ENCODE data around the gene SLC4A3.
A peak's percentile ranks its signal among the peaks of the same experiment; 100 is the strongest.

SLC4A3 gene

DNA sequence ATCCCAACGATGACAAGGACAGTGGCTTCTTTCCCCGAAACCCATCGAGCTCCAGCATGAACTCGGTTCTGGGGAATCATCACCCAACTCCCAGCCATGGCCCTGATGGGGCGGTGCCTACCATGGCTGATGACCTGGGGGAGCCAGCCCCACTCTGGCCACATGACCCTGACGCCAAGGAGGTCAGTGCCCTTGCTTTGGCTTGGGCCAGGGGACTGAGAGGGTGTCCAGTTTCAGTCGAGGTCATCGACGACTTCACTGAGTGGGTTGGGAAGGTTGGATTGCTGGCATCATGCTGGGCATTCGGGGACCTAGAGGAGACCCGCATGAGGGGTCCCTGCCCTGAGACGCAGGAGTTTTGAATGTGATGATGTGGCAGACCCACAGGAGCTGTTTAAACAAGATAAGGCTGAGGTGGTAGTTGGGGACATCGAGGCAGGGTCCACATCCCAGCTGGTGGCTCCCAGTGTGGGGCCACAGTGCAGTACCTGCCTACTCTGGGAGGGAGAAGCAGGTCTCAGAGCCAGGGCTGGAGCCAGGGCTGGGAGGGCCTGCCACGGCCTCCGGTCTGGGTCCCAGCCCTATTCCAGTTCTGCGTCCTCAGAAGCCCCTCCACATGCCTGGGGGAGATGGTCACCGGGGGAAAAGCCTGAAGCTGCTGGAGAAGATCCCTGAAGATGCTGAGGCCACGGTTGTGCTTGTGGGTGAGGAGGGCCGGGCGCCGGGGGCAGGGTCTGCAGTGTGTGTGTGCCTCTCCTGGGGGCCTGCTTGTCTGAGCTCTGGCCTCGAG lies 6.0 kb downstream of the SLC4A3 start:
- peaks cover 32% of the 10 kb centered on the region for H3K27me3 Mint-ChIP-seq
- no peaks in the 10 kb centered on the region for H3K9me3 Mint-ChIP-seq
- no peak overlapping the region for H3K4me3 Mint-ChIP-seq
- DNase-seq: no peak
- H3K27ac Mint-ChIP-seq: no peak overlapping the region
- H3K4me1 Mint-ChIP-seq (ENCODE audit: low read depth): peaks cover 5% of the 10 kb centered on the region
- no peaks in the 10 kb centered on the region for H3K36me3 Mint-ChIP-seq (ENCODE audit: low read depth)

DNA sequence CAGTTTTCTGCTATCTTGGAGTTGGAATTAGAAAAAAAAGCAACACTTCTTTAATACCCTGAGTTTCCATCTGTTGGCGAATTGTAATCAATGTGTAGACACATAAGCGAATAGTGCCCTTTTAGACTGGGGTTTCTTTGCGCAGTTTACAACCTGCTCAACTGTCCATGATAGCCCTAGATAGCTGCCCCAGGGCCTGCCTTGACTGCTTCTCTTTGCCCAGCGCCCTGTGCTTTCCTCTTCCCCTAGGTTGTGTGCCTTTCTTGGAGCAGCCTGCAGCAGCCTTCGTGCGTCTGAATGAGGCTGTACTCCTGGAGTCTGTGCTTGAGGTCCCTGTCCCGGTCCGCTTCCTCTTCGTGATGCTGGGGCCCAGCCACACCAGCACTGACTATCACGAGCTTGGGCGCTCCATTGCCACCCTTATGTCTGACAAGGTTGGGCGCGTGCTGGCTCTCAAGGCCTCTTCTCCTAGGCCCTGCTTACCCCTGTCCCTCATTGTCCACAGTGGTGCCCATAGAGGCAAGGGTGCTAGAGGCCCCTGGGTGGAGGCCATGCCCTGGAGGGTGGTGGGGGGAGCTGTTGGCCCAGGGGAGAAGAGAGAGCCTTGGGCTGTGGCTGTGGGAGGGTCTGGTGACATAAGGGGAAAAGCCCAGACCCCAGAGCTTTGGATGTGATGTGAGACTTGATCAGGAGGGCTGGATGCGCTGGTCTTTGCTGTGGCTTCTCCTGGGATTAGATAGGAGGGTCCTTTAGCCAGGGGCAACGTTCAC lies 6.9 kb downstream of the SLC4A3 start:
- Mint-ChIP-seq H3K27ac (no peak overlapping the region), H3K36me3 (ENCODE audit: low read depth) (no peaks in the 10 kb centered on the region), H3K27me3 (peaks cover 30% of the 10 kb centered on the region), H3K4me3 (no peak overlapping the region), H3K4me1 (ENCODE audit: low read depth) (peaks cover 5% of the 10 kb centered on the region), H3K9me3 (no peaks in the 10 kb centered on the region)
- no peak for DNase-seq

DNA sequence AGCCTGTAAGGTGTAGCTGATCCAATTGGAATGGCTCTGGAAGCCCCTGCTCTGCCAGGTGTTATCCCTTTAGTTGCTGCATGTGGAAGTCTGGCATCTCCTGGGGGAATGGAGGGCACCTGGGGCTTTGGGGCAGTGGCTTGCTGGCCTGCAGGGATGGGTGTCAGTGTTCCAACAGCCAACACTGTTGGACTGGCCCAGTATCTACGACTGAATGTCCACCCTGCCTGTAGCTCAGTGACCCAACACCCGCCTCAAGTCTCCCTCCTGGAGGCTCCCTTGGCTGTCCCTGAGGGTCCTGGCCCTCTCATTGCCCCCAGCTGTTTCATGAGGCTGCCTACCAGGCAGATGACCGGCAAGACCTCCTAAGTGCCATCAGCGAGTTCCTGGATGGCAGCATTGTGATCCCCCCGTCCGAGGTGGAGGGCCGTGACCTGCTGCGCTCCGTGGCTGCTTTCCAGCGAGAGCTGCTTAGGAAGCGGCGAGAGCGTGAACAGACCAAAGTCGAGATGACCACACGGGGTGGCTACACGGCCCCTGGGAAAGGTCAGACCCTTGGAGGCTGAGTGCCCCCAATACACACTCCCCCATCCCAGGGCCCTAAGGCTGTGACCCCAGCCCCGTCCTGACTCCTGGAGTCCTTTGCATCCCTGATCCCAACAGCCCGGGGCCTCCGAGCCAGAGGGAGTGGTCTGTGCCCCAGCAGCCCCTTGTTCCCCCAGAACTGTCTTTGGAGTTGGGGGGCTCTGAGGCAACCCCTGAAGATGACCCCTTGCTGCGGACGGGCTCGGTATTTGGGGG lies 7.7 kb downstream of the SLC4A3 start:
- Mint-ChIP-seq H3K27ac (no peak overlapping the region), H3K4me3 (no peak overlapping the region), H3K4me1 (ENCODE audit: low read depth) (peaks cover 5% of the 10 kb centered on the region), H3K9me3 (no peaks in the 10 kb centered on the region), H3K27me3 (peaks cover 30% of the 10 kb centered on the region), H3K36me3 (ENCODE audit: low read depth) (no peaks in the 10 kb centered on the region)
- no peak for DNase-seq

DNA sequence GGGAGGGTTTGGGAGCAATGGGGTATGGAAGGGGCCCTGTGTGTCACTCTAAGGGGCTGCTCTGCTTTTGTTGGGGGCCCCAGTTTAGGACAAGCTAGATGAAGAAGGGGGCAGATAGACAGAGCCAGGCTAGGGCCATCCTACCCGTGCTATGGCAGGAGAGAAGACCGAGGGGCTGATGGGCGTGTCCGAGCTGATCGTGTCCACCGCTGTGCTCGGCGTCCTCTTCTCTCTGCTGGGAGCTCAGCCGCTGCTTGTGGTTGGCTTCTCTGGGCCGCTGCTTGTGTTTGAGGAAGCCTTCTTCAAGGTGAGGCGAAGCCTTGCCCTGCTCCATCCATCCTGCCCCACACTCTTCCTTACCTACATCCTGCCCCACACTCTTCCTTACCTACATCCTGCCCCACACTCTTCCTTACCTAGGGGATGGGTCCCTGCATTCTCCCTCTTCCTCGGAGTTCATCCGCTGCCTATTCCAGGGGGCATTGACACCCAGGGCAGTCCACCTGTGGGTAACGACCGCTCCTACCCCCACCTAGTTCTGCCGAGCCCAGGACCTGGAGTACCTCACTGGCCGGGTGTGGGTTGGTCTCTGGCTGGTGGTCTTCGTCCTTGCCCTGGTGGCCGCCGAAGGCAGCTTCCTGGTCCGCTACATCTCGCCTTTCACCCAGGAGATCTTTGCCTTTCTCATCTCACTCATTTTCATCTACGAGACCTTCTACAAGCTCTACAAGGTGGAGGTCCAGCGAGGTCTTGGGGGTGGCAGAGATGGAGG lies 8.9 kb downstream of the SLC4A3 start:
- Mint-ChIP-seq H3K9me3 (no peaks in the 10 kb centered on the region), H3K27ac (no peak overlapping the region), H3K27me3 (peaks cover 29% of the 10 kb centered on the region), H3K4me3 (no peak overlapping the region), H3K36me3 (ENCODE audit: low read depth) (no peaks in the 10 kb centered on the region), H3K4me1 (ENCODE audit: low read depth) (peaks cover 1% of the 10 kb centered on the region)
- no peak for DNase-seq

DNA sequence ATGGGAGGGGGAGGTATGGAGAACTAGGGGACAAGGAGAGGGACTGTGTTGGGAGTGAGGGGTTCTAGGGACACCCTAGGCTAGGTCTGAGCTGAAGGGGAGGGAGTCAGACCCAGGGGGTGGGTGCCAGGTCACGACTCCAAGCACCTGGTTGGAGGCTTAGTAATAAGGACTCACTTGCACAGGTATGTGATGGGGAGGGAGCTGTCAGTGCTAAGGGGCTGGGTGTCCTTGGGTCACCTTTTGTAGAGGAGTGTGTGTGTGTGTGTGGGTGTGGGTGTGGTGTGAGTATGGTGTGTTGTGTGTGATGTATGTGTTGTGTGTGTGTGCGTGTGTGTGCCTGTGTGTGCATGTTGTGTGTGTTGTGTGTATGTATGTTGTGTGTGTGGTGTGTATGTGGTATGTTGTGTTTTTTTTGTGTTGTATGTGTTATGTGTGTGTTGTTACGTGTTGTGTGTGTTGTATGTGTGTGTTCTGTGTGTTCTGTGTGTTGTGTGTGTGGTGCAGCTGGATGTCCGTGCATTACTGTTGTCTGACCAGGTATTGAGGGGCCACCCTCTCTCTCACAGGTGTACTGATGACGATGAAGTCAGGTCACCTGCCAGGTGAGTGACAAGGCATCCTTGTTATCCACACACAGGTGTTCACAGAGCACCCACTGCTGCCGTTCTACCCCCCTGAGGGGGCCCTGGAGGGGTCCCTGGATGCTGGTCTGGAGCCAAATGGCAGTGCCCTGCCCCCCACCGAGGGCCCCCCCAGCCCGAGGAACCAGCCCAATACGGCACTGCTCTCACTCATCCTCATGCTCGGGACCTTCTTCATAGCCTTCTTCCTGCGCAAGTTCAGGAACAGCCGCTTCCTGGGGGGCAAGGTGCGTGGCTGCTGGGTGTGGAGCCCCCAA lies 9.8 kb downstream of the SLC4A3 start:
- Mint-ChIP-seq H3K36me3 (ENCODE audit: low read depth) (no peaks in the 10 kb centered on the region), H3K4me3 (no peak overlapping the region), H3K27me3 (peaks cover 24% of the 10 kb centered on the region), H3K9me3 (no peaks in the 10 kb centered on the region), H3K27ac (no peak overlapping the region), H3K4me1 (ENCODE audit: low read depth) (no peaks in the 10 kb centered on the region)
- no peak for DNase-seq

DNA sequence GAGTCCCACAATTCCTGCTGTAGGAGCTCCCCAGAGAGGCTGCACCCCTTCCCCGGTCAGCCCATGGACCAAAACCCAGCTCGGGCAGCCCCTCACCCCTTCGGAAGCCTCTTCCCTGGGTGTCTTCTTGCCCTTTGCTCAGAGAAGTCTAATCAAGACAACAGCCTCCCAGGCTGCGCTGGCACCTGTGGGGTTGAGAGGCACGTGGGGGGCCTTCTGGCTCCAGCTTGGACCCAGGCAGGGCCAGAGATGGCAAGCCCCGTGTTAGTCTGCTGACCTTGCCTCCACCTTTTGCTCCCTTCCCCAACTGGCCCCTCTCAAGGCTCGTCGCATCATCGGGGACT lies 10.4 kb downstream of the SLC4A3 start:
- H3K27me3 Mint-ChIP-seq: peaks cover 30% of the 10 kb centered on the region
- no peaks in the 10 kb centered on the region for H3K9me3 Mint-ChIP-seq
- H3K4me3 Mint-ChIP-seq: no peak overlapping the region
- no peak overlapping the region for H3K27ac Mint-ChIP-seq
- DNase-seq: no peak
- no peaks in the 10 kb centered on the region for H3K36me3 Mint-ChIP-seq (ENCODE audit: low read depth)
- H3K4me1 Mint-ChIP-seq (ENCODE audit: low read depth): peaks cover 6% of the 10 kb centered on the region

DNA sequence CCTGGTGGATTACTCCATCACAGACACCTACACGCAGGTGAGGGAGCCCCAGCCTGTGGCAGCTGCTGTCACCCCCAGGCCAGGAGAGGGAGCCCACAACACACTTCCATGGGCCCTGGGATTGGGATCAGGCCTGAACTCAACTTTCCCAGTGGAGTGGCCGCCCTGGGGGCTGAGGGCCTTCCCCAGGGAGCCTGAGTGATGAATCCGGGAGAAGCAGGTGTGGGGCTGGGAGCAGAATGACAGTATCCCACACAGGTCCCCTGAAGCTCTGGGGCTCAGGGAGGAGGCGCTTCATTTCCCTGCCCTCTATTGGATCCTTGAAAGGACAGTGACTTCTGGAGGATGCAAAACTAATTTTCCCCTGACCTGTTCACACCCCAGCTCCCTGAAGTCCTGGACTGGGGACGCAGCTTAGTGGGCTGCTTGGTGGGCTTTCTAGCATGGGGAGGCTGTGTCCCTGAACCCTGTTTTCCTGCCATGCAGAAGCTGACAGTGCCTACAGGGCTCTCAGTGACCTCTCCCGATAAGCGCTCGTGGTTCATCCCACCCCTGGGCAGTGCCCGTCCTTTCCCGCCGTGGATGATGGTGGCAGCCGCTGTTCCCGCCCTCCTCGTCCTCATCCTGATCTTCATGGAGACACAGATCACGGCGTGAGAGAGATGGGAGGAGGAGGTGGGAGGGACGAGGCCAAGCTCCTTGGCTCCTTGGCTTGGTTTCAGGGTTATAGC lies 11.0 kb downstream of the SLC4A3 start:
- peaks cover 34% of the 10 kb centered on the region for H3K27me3 Mint-ChIP-seq
- no peaks in the 10 kb centered on the region for H3K36me3 Mint-ChIP-seq (ENCODE audit: low read depth)
- peaks cover 6% of the 10 kb centered on the region for H3K4me1 Mint-ChIP-seq (ENCODE audit: low read depth)
- H3K4me3 Mint-ChIP-seq: no peak overlapping the region
- no peak for DNase-seq
- no peak overlapping the region for H3K27ac Mint-ChIP-seq
- H3K9me3 Mint-ChIP-seq: no peaks in the 10 kb centered on the region

DNA sequence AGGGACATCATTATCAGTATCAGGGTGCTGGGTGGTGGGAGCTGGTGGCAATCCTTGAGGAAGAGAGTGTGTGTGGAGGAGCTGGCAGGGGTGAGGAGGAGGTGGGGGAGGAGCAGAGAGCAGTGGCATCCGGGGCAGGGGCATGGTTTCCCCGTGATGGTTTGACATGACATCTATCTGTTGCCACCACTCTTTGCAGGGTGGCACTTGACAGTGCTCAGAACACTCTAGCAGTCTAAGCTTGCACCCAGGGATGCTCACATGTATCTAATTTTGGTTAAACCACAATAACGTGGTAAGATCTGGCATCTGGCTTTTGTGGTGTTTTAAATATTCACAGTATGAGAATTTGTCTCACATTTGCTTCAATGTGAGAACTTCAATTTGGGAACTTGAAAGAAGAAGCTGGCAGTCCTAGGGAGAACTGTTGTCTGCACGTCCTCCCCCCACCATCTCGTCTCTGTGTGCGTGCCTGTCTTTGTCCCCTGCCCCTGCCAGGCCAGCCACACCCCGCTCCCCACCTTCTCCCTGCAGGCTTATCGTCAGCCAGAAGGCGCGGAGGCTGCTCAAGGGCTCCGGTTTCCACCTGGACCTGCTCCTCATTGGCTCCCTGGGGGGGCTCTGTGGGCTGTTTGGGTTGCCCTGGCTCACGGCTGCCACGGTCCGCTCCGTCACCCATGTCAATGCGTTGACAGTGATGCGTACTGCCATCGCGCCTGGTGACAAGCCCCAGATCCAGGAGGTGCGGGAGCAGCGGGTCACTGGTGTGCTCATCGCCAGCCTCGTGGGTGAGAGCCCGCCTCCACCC lies 11.7 kb downstream of the SLC4A3 start:
- H3K4me3 Mint-ChIP-seq: no peak overlapping the region

DNA sequence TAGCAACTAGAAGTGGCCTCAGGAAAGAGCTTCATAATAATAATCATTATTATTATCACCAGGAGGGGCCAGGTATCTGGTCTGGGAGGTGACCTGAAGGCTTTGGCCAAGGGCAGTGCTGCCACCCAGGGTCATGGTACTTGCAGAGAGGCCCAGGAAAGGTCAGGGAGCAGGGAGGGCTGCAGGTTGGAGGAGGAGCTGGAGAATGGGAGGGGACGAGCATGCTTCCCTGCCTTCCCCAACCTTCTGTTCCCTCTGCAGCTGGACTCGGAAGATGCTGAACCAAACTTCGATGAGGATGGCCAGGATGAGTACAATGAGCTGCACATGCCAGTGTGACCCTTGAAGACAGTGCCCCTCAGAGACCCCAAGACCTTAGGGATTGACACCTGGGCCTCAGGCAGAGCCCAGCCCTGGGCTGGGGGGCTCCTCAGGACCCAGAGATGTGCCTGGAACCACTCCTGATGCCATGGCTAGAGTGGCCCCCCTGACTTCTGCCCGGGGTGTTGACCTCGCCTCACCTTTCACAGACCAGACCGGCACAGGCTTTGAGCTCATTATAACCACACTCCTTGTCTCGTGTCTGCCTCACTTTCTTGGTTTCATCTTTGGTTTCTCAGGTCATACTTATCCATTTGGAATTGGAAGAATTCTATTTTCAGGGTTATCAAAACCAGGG lies 14.1 kb downstream of the SLC4A3 start:
- H3K36me3 Mint-ChIP-seq (ENCODE audit: low read depth): no peaks in the 10 kb centered on the region
- no peak overlapping the region for H3K4me3 Mint-ChIP-seq
- peaks cover 39% of the 10 kb centered on the region for H3K27me3 Mint-ChIP-seq
- no peak for DNase-seq
- H3K27ac Mint-ChIP-seq: no peak overlapping the region
- peaks cover 6% of the 10 kb centered on the region for H3K4me1 Mint-ChIP-seq (ENCODE audit: low read depth)
- no peaks in the 10 kb centered on the region for H3K9me3 Mint-ChIP-seq

More for the DNA sequence above, 11.7 kb downstream of the SLC4A3 start:
- H3K27me3 Mint-ChIP-seq: peaks cover 39% of the 10 kb centered on the region
- no peak overlapping the region for H3K27ac Mint-ChIP-seq
- no peaks in the 10 kb centered on the region for H3K9me3 Mint-ChIP-seq
- H3K36me3 Mint-ChIP-seq (ENCODE audit: low read depth): no peaks in the 10 kb centered on the region
- DNase-seq: no peak
- peaks cover 6% of the 10 kb centered on the region for H3K4me1 Mint-ChIP-seq (ENCODE audit: low read depth)

DNA sequence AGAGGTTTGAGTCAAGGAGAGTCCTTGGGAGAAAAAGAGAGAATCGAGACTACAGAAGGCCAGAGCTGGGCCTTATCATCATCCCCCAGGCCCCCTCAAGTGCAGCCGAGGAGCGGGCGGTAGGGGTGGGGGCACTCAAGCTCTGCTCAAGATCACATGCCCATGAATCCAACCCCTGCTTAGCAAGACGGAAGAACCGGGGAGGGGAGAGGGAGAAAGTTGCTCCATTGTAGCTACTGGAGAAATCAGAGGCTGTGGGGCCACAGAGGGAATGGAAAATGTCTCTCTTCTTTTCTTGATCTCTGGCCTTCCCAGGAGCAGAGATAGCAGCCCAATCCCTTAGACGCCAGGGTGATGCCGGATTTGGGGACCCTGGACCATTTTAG lies 14.6 kb downstream of the SLC4A3 start:
- no peak overlapping the region for H3K4me3 Mint-ChIP-seq
- H3K9me3 Mint-ChIP-seq: no peaks in the 10 kb centered on the region
- no peaks in the 10 kb centered on the region for H3K36me3 Mint-ChIP-seq (ENCODE audit: low read depth)
- no peak overlapping the region for H3K27ac Mint-ChIP-seq
- peaks cover 6% of the 10 kb centered on the region for H3K4me1 Mint-ChIP-seq (ENCODE audit: low read depth)
- no peak for DNase-seq
- H3K27me3 Mint-ChIP-seq: peaks cover 40% of the 10 kb centered on the region

DNA sequence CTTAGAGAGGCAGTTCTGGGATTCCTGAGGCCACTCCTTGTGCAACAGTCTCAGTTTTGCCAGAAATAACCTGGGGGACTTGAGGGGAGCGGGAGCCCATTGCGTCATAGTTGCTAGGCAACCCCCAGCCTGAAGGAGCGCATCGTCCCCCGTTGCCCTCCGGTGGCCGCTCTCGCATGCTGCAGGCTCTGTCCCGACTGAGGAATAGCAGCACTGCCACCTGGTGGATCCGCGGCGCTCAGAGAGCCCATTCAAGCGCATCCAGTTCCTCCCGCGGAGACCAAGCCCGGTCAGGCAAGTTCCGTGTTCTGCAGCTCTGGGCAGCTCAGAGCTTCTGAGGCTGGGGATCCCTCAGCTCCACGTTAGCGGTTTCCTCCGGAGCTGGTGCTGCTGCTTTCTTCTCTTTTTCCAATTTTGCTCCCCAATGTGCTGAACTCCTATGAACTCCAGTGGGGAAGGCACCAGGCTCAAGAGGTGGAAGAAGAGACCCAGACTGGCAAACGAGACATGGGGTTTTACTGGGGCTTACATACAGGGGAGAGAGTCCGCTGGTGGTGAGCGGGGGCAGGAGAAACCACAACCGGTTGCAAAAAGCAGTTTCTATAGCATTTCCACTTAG lies 15.1 kb downstream of the SLC4A3 start:
- no peak overlapping the region for H3K27ac Mint-ChIP-seq
- DNase-seq: peak; percentile 89
- H3K36me3 Mint-ChIP-seq (ENCODE audit: low read depth): no peaks in the 10 kb centered on the region
- peaks cover 6% of the 10 kb centered on the region for H3K4me1 Mint-ChIP-seq (ENCODE audit: low read depth)
- H3K27me3 Mint-ChIP-seq: peaks cover 43% of the 10 kb centered on the region
- no peaks in the 10 kb centered on the region for H3K9me3 Mint-ChIP-seq
- no peak overlapping the region for H3K4me3 Mint-ChIP-seq

DNA sequence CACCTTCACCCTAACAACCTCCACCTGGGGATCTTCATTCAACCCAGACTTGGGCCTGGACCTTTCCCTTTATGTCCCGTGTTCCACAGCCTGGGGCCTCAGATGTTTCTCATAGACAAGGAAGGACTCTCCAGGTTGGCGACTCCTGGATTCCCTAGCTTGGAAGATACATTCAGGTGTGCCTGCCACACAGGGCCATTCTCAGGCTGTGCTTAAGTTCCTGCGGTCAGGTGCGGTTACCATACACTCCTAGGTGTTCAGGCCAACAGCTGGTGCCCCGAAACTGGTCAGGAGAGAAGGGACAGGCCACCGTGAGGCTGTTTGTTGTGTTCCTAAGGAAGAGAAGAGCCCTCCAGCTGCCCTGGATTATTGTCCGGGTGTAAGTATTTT lies 15.6 kb downstream of the SLC4A3 start:
- Mint-ChIP-seq H3K9me3 (no peaks in the 10 kb centered on the region), H3K4me1 (ENCODE audit: low read depth) (peaks cover 6% of the 10 kb centered on the region), H3K27me3 (peaks cover 47% of the 10 kb centered on the region), H3K4me3 (no peak overlapping the region), H3K36me3 (ENCODE audit: low read depth) (no peaks in the 10 kb centered on the region), H3K27ac (no peak overlapping the region)
- DNase-seq: no peak

All from activated T-cell treated with anti-CD3 and anti-CD28 coated beads, Interleukin-2, amount 50 U/mL, for 24 hours (primary cell).